AG04450 (cell line): Measurements from ENCODE around the gene BCL11A. TPM values are rescaled to one million over a fixed set of nuclear protein-coding genes. Genes with fewer than 3 reads are reported as not detected.

ENCODE experiments used
- CTCF ChIA-PET: fragments of 300-600, 350-600 bp; formaldehyde crosslinking; extraction: SDS; loops from one replicate; lab custom pipeline; 2022; ENCODE audit warnings: antibody characterized with exemption, inconsistent platforms; lab: Charles Lee
- POLR2A ChIA-PET: fragments of 350-600 bp; formaldehyde crosslinking; extraction: SDS; loops from one replicate; lab custom pipeline; 2021; ENCODE audit warnings: antibody characterized with exemption, inconsistent platforms; lab: Yijun Ruan, JAX
- DNase-seq: peaks from one replicate; pipeline ENCODE4 v3.0.0-alpha.2; 2011; ENCODE audit warnings: low read depth, low spot score
- H3K27ac ChIP-seq: one replicate; pipeline ENCODE4 v1.5.1; 2012; ENCODE audit warnings: low read depth, low read length, control low read depth
- H3K27me3 ChIP-seq: one replicate; pipeline ENCODE4 v1.6.0; 2012; ENCODE audit warnings: low read length; ENCODE audit not compliant: control insufficient read depth, insufficient read depth
- H3K4me3 ChIP-seq: 2 replicates; pipeline ENCODE4 v1.5.1; 2011; ENCODE audit warnings: mild to moderate bottlenecking, low read depth, low read length, control low read depth
- H3K9me3 ChIP-seq: 2 replicates; pipeline ENCODE4 v1.5.1; 2012; ENCODE audit warnings: low read length; ENCODE audit not compliant: control insufficient read depth, insufficient read depth
- CTCF ChIP-seq: IDR thresholded peaks from 2 replicates; pipeline ENCODE4 v1.5.1; 2011; ENCODE audit warnings: low read depth, low read length, control low read depth, inconsistent platforms
- polyA plus RNA-seq: library from polyadenylated mRNA; depleted of rRNA; stranded (reverse); fragments of >200 nt; gene quantifications from 2 replicates; pipeline ENCODE4 v1.2.3, GENCODE V29; 2011

The BCL11A gene
- polyA plus RNA-seq, 1 experiment: 1.1 TPM

- TF ChIP-seq CTCF: no peak
- Histone ChIP-seq H3K9me3 (no peaks in the 10 kb centered on the region; the same call in 1 of the 2 replicates), H3K27me3 (peaks cover 40% of the 10 kb centered on the region), H3K4me3 (no peak overlapping the region), H3K27ac (no peak overlapping the region)
- ChIA-PET POLR2A (no interaction called here), CTCF (interaction anchor here (0.9 to 9.1 kb wide), 4 partner anchors 13 to 1533 kb away, joined by 3 to 81 read pairs (median 3); no protein-coding TSS in a partner anchor)
- DNase-seq: no peak
These were observed 3.4 kb upstream of the BCL11A start for GRCh38 chr2:60556576-60557485.

GRCh38 chr2:60556175-60556574, 2.7 kb upstream of the BCL11A start:
- TF ChIP-seq CTCF: no peak
- no peak for DNase-seq
- Histone ChIP-seq H3K27me3 (peaks cover 37% of the 10 kb centered on the region), H3K27ac (no peak overlapping the region), H3K9me3 (no peaks in the 10 kb centered on the region; the same call in 1 of the 2 replicates), H3K4me3 (no peak overlapping the region)
- ChIA-PET POLR2A (no interaction called here), CTCF (interaction anchor here (0.6 to 9.1 kb wide), 6 partner anchors 14 to 1532 kb away, joined by 3 to 81 read pairs (median 3); no protein-coding TSS in a partner anchor)

GRCh38 chr2:60555783-60556139, 2.3 kb upstream of the BCL11A start:
- ChIA-PET POLR2A (no interaction called here), CTCF (interaction anchor here (0.6 to 9.1 kb wide), 7 partner anchors 14 to 1532 kb away, joined by 3 to 81 read pairs (median 3); no protein-coding TSS in a partner anchor)
- Histone ChIP-seq H3K4me3 (peak overlapping the region; percentile 71; the same call in 1 of the 2 replicates), H3K9me3 (no peaks in the 10 kb centered on the region; the same call in 1 of the 2 replicates), H3K27me3 (peaks cover 37% of the 10 kb centered on the region), H3K27ac (no peak overlapping the region)
- no peak for DNase-seq
- no peak for TF ChIP-seq CTCF

GRCh38 chr2:60555066-60555782, 1.8 kb upstream of the BCL11A start:
- Histone ChIP-seq H3K27me3 (peaks cover 37% of the 10 kb centered on the region), H3K9me3 (no peaks in the 10 kb centered on the region; the same call in 1 of the 2 replicates), H3K27ac (no peak overlapping the region), H3K4me3 (peak overlapping the region; percentile 71)
- POLR2A ChIA-PET: no interaction called here
- CTCF ChIA-PET: interaction anchor here (0.7 to 9.1 kb wide), 5 partner anchors 15 to 1531 kb away, joined by 3 to 81 read pairs (median 3); no protein-coding TSS in a partner anchor
- DNase-seq: peak; percentile 37
- peak; percentile 56 for TF ChIP-seq CTCF
